ENCODE data around the gene RBP3.

GRCh38 chr10:47406870-47407691 is 58.9 kb downstream of the RBP3 start:
- TF ChIP-seq POLR2AphosphoS5 (IDR thresholded peaks at IDR 0.05; ENCODE audit: insufficient read depth, low read depth, low read length): no peak
- TF ChIP-seq, protein P1, sequence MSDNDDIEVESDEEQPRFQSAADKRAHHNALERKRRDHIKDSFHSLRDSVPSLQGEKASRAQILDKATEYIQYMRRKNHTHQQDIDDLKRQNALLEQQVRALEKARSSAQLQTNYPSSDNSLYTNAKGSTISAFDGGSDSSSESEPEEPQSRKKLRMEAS (IDR thresholded peaks at IDR 0.05; ENCODE audit: insufficient read depth, insufficient read length): no peak
- TF ChIP-seq CTCF (IDR thresholded peaks at IDR 0.05; ENCODE audit: extremely low read depth in 1 of 2, insufficient read depth in 1 of 2, low read depth in 1 of 2, low read length in 2 of 2): no peak
- TF ChIP-seq EZH2 (IDR thresholded peaks at IDR 0.05; ENCODE audit: borderline replicate concordance, low read depth, low read length, severe bottlenecking): no peak
- TF ChIP-seq POLR2A (IDR thresholded peaks at IDR 0.05; ENCODE audit: low read depth, low read length): no peak

Measured in endothelial cell of umbilical vein (primary cell).